Natural killer cell treated with Interleukin-12 subunit alpha and Interleukin-12 subunit beta and Interleukin-15 and Interleukin-18, amount 100 ng/mL, for 72 hours (primary cell): ENCODE measurements around the gene CLEC11A. TPM values are rescaled to one million over a fixed set of nuclear protein-coding genes. Genes with fewer than 3 reads are reported as not detected.
A peak's percentile ranks its signal among the peaks of the same experiment; 100 is the strongest.

Source experiments
- ATAC-seq, 2 donors: fragments of 150-1000 bp; cut with Tn5 transposase in 1 of 2; sonication (Bioruptor Pico), chemical (Tn5 transposase) in 1 of 2; 2 replicates each; pipeline ENCODE4 v1.10.0; 2021
- DNase-seq: peaks from one replicate; pipeline ENCODE4 v3.0.0; 2022; ENCODE audit warnings: low spot score
- H3K27ac Mint-ChIP-seq, 2 donors: 1 replicate in 1 of 2; 2 replicates in 1 of 2; pipeline ENCODE4 v1.8.0; 2022; ENCODE audit warnings: mixed read lengths in 2 of 2, mild to moderate bottlenecking in 1 of 2, moderate library complexity in 1 of 2
- H3K27me3 Mint-ChIP-seq, 2 donors: 1 replicate in 1 of 2; 2 replicates in 1 of 2; pipeline ENCODE4 v1.8.0; 2022; ENCODE audit warnings: mixed read lengths in 2 of 2
- H3K36me3 Mint-ChIP-seq: one replicate; pipeline ENCODE4 v1.8.0; 2022; ENCODE audit warnings: mixed read lengths
- H3K4me1 Mint-ChIP-seq, 2 donors: 1 replicate in 1 of 2; 2 replicates in 1 of 2; pipeline ENCODE4 v1.8.0; 2022; ENCODE audit warnings: low read depth in 2 of 2, mixed read lengths in 2 of 2, mild to moderate bottlenecking in 1 of 2
- H3K4me3 Mint-ChIP-seq: one replicate; pipeline ENCODE4 v1.8.0; 2022; ENCODE audit warnings: mixed read lengths
- H3K9me3 Mint-ChIP-seq: 2 replicates; pipeline ENCODE4 v1.8.0; 2022; ENCODE audit warnings: mixed read lengths
- total RNA-seq, 2 donors: library from RNA; stranded (reverse); gene quantifications; one replicate each; pipeline ENCODE4 v1.2.3, GENCODE V29; 2022

Gene CLEC11A
- total RNA-seq, 2 donors from 2014 or later = 1.1 to 1.2 TPM

GRCh38 chr19:50722201-50723013 lies 757 bp upstream of the CLEC11A start:
- Mint-ChIP-seq H3K27me3 (peaks cover 28 to 36% of the 10 kb centered on the region in 2 donors), H3K4me1 (peaks cover 8 to 20% of the 10 kb centered on the region in 2 donors), H3K27ac (no peak overlapping the region), H3K4me3 (peak overlapping the region; percentile 79), H3K36me3 (no peaks in the 10 kb centered on the region), H3K9me3 (no peaks in the 10 kb centered on the region)
- DNase-seq (no peak), ATAC-seq (no peak)

- DNase-seq (no peak), ATAC-seq (no peak)
- Mint-ChIP-seq H3K4me1 (peaks cover 16 to 24% of the 10 kb centered on the region in 2 donors), H3K4me3 (peak overlapping the region; percentile 79), H3K27ac (no peak overlapping the region), H3K36me3 (no peaks in the 10 kb centered on the region), H3K9me3 (no peaks in the 10 kb centered on the region), H3K27me3 (peaks cover 25 to 36% of the 10 kb centered on the region in 2 donors)
These were observed 764 bp downstream of the CLEC11A start for GRCh38 chr19:50723735-50724521.

- peak; percentile 99 for DNase-seq
- H3K4me3 Mint-ChIP-seq = peak overlapping the region; percentile 79
- peaks cover 16 to 24% of the 10 kb centered on the region in 2 donors for H3K4me1 Mint-ChIP-seq
- peaks cover 27 to 36% of the 10 kb centered on the region in 2 donors for H3K27me3 Mint-ChIP-seq
- H3K9me3 Mint-ChIP-seq = no peaks in the 10 kb centered on the region
- peak overlapping the region; percentile 39 to 58 for H3K27ac Mint-ChIP-seq
- H3K36me3 Mint-ChIP-seq = no peaks in the 10 kb centered on the region
- peak; percentile 93 to 95 for ATAC-seq
These were observed 1.5 kb downstream of the CLEC11A start for GRCh38 chr19:50724522-50725217.

- H3K9me3 Mint-ChIP-seq = no peaks in the 10 kb centered on the region
- peaks cover 24 to 33% of the 10 kb centered on the region in 2 donors for H3K27me3 Mint-ChIP-seq
- peaks cover 16 to 20% of the 10 kb centered on the region in 2 donors for H3K4me1 Mint-ChIP-seq
- no peaks in the 10 kb centered on the region for H3K36me3 Mint-ChIP-seq
- no peak for DNase-seq
- peak overlapping the region; percentile 39 to 58 for H3K27ac Mint-ChIP-seq
- ATAC-seq = peak; percentile 68 to 70
- H3K4me3 Mint-ChIP-seq = peak overlapping the region; percentile 79
These were observed 2.2 kb downstream of the CLEC11A start for GRCh38 chr19:50725218-50725910.

- H3K4me3 Mint-ChIP-seq = peak overlapping the region; percentile 79
- H3K27me3 Mint-ChIP-seq = peaks cover 19 to 28% of the 10 kb centered on the region in 2 donors
- H3K36me3 Mint-ChIP-seq = no peaks in the 10 kb centered on the region
- ATAC-seq (no peak), DNase-seq (no peak)
- peak overlapping the region in 1 of 2 donors; percentile 58 for H3K27ac Mint-ChIP-seq
- no peaks in the 10 kb centered on the region for H3K9me3 Mint-ChIP-seq
- H3K4me1 Mint-ChIP-seq = peaks cover 16% of the 10 kb centered on the region in 2 donors
These were observed 2.7 kb downstream of the CLEC11A start for GRCh38 chr19:50725911-50726230.

GRCh38 chr19:50728084-50728737 lies 5.0 kb downstream of the CLEC11A start:
- H3K9me3 Mint-ChIP-seq = no peaks in the 10 kb centered on the region
- ATAC-seq (peak; percentile 1 to 58), DNase-seq (peak; percentile 83)
- peaks cover 12 to 19% of the 10 kb centered on the region in 2 donors for H3K27me3 Mint-ChIP-seq
- H3K27ac Mint-ChIP-seq = no peak overlapping the region
- no peaks in the 10 kb centered on the region for H3K36me3 Mint-ChIP-seq
- H3K4me3 Mint-ChIP-seq = no peak overlapping the region
- H3K4me1 Mint-ChIP-seq = peaks cover 12% of the 10 kb centered on the region in 2 donors

GRCh38 chr19:50729894-50730293 lies 6.7 kb downstream of the CLEC11A start:
- no peaks in the 10 kb centered on the region for H3K9me3 Mint-ChIP-seq
- DNase-seq (no peak), ATAC-seq (no peak)
- no peak overlapping the region for H3K4me3 Mint-ChIP-seq
- H3K27ac Mint-ChIP-seq = no peak overlapping the region
- no peaks in the 10 kb centered on the region for H3K36me3 Mint-ChIP-seq
- peaks cover 7 to 17% of the 10 kb centered on the region in 2 donors for H3K27me3 Mint-ChIP-seq
- peaks cover 9 to 11% of the 10 kb centered on the region in 2 donors for H3K4me1 Mint-ChIP-seq

- Mint-ChIP-seq H3K4me3 (no peak overlapping the region), H3K4me1 (no peaks in the 10 kb centered on the region), H3K9me3 (no peaks in the 10 kb centered on the region), H3K27ac (no peak overlapping the region), H3K27me3 (peaks cover 29 to 34% of the 10 kb centered on the region in 2 donors), H3K36me3 (no peaks in the 10 kb centered on the region)
- DNase-seq (no peak), ATAC-seq (no peak)
These were observed 12.7 kb downstream of the CLEC11A start for GRCh38 chr19:50735869-50736268.

GRCh38 chr19:50736338-50736737 lies 13.2 kb downstream of the CLEC11A start:
- no peak overlapping the region for H3K4me3 Mint-ChIP-seq
- no peaks in the 10 kb centered on the region for H3K36me3 Mint-ChIP-seq
- DNase-seq (no peak), ATAC-seq (no peak)
- no peaks in the 10 kb centered on the region for H3K9me3 Mint-ChIP-seq
- no peaks in the 10 kb centered on the region for H3K4me1 Mint-ChIP-seq
- peaks cover 25 to 39% of the 10 kb centered on the region in 2 donors for H3K27me3 Mint-ChIP-seq
- no peak overlapping the region for H3K27ac Mint-ChIP-seq

GRCh38 chr19:50739132-50739913 lies 16.2 kb downstream of the CLEC11A start:
- peaks cover 21 to 37% of the 10 kb centered on the region in 2 donors for H3K27me3 Mint-ChIP-seq
- no peaks in the 10 kb centered on the region for H3K4me1 Mint-ChIP-seq
- H3K9me3 Mint-ChIP-seq = no peaks in the 10 kb centered on the region
- H3K4me3 Mint-ChIP-seq = no peak overlapping the region
- no peak for DNase-seq
- no peaks in the 10 kb centered on the region for H3K36me3 Mint-ChIP-seq
- no peak overlapping the region for H3K27ac Mint-ChIP-seq
- ATAC-seq = peak in 1 of 2 donors; percentile 9

GRCh38 chr19:50739914-50740426 lies 16.8 kb downstream of the CLEC11A start:
- no peak overlapping the region for H3K4me3 Mint-ChIP-seq
- no peaks in the 10 kb centered on the region for H3K4me1 Mint-ChIP-seq
- DNase-seq (no peak), ATAC-seq (no peak)
- H3K9me3 Mint-ChIP-seq = no peaks in the 10 kb centered on the region
- H3K36me3 Mint-ChIP-seq = no peaks in the 10 kb centered on the region
- peaks cover 21 to 37% of the 10 kb centered on the region in 2 donors for H3K27me3 Mint-ChIP-seq
- H3K27ac Mint-ChIP-seq = no peak overlapping the region
